Germinal center (tissue), 1 donor: ENCODE results near the gene DAPK2.

ENCODE experiments used
- DNase-seq: peaks from one replicate; pipeline ENCODE4 v3.0.0; 2012; ENCODE audit warnings: mixed read lengths, low spot score

The DAPK2 gene

GRCh38 chr15:63864186-63864585, 182.1 kb downstream of the DAPK2 start:
- DNase-seq = no peak

- DNase-seq = no peak
Observed at GRCh38 chr15:63861946-63862517, 184.3 kb downstream of the DAPK2 start.

- DNase-seq = no peak
Observed at GRCh38 chr15:63860555-63860954, 185.7 kb downstream of the DAPK2 start.

- DNase-seq = peak; percentile 56
Observed at GRCh38 chr15:63860155-63860554, 186.1 kb downstream of the DAPK2 start.

GRCh38 chr15:63858881-63859280, 187.4 kb downstream of the DAPK2 start:
- DNase-seq = no peak

GRCh38 chr15:63858448-63858847, 187.8 kb downstream of the DAPK2 start:
- DNase-seq = no peak

GRCh38 chr15:63857461-63857856, 188.8 kb downstream of the DAPK2 start:
- no peak for DNase-seq
